ENCODE data around the gene SLC35A2. TPM values are rescaled to one million over a fixed set of nuclear protein-coding genes. Genes with fewer than 3 reads are reported as not detected.
"Not testable (repeated sequence)": the region's sequence is repeated elsewhere in the genome, so short reads cannot be mapped to it uniquely, and the experiment has no call there.

Gene SLC35A2
- total and polyA plus RNA-seq, 12 donors, result 6.4 to 27.7 (median 12.4) TPM

DNA sequence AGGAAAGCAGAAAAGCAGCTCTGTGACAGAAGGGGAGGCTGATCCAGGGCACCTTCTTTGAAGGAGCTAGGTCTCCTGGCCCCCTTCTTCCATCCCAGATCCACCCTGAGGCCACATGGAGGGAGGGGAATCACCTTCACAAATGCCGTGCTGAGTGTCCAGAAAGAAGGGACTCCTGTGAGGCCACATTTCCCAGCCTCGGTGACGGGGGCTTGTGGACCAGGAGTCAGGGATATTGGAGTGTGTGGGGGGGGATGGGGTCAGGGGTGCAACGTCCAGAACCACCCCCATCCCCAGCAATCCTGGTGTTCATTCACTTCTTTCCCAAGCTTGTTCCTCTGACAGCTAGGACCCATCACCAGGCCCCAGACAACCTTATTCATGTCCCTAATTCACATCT, 18.6 kb downstream of the SLC35A2 start:
- Histone ChIP-seq H3K36me3 (peaks cover 0 to 25% (median 0%) of the 10 kb centered on the region in 9 donors), H3K27ac (no peak overlapping the region), H3K9me3 (peaks cover 0 to 12% (median 0%) of the 10 kb centered on the region in 11 donors), H3K27me3 (no peaks in the 10 kb centered on the region), H3K4me1 (peaks cover 0 to 18% (median 5%) of the 10 kb centered on the region in 9 donors), H3K4me3 (no peak overlapping the region)
- DNase-seq (no peak), ATAC-seq (no peak)
- intact Hi-C loops (cut with DNase I), result loop anchor here in 1 of 10 donors (10.0 kb wide), 1 partner anchor 248 kb away; no protein-coding TSS in a partner anchor
- WGBS, 2 donors, result 79 to 95% methylated on average over 3 to 4 of the region's 4 CpGs
- TF ChIP-seq, protein P1, sequence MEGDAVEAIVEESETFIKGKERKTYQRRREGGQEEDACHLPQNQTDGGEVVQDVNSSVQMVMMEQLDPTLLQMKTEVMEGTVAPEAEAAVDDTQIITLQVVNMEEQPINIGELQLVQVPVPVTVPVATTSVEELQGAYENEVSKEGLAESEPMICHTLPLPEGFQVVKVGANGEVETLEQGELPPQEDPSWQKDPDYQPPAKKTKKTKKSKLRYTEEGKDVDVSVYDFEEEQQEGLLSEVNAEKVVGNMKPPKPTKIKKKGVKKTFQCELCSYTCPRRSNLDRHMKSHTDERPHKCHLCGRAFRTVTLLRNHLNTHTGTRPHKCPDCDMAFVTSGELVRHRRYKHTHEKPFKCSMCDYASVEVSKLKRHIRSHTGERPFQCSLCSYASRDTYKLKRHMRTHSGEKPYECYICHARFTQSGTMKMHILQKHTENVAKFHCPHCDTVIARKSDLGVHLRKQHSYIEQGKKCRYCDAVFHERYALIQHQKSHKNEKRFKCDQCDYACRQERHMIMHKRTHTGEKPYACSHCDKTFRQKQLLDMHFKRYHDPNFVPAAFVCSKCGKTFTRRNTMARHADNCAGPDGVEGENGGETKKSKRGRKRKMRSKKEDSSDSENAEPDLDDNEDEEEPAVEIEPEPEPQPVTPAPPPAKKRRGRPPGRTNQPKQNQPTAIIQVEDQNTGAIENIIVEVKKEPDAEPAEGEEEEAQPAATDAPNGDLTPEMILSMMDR (IDR thresholded peaks at IDR 0.05), result no peak

DNA sequence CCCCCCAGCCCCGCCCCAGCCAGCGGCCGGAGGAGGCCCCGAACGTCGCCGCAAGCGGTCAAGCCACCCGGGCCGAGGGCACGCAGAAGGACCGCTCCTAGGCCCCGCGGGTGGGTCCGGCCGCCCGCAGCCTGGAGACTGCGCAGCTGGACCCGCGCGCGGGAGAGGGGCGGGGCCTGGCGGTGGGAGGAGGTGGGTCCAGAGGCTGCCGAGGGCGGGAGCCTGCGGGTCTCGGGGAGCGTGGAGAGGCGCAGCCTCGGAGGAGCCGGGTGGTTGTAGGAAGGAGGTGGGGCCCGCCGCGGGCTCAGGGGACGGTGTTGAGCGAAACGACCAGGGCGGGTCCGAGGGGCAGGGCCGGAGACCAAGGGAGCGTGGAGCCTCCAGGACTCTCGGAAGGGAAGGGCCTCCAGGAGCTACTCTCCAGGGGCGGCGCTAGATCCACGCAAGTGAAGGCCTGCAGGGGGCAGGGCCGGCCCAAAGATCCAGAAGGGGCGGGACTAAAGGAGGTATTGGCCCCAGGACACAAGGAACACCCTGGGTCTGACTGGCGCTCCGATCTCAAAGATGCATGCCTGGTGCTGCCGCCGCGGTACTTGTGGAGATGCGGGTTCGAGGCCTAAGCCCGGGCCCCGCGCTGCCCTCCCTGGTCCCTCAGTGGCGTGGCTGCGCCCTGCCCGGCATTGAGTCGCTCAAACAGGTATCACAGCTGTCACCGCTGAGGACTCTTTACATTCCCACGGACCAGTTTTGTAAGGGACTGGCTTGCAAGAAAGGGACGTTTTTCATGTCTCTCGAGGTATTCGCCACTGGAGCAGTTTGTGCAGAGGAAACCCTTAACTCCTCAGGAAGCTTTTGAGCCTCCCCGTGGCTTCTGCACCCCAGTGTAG, 19.8 kb downstream of the SLC35A2 start:
- Histone ChIP-seq H3K27ac (peak overlapping the region in 9 of 10 donors; percentile 4 to 76 (median 55)), H3K4me1 (peaks cover 0 to 17% (median 5%) of the 10 kb centered on the region in 9 donors), H3K4me3 (peak overlapping the region; percentile 51 to 76 (median 63)), H3K9me3 (no peaks in the 10 kb centered on the region), H3K27me3 (no peaks in the 10 kb centered on the region), H3K36me3 (peaks cover 0 to 25% (median 0%) of the 10 kb centered on the region in 9 donors)
- WGBS, 2 donors, result 3% methylated on average over 50 to 67 of the region's 68 CpGs
- TF ChIP-seq, protein P1 (IDR thresholded peaks at IDR 0.05), result peak; percentile 7 to 69 (median 50)
- peak; percentile 79 to 83 for DNase-seq
- ATAC-seq, result peak; percentile 94 to 97 (median 95)
- intact Hi-C loops (cut with DNase I), result loop anchor here in 1 of 10 donors (10.0 kb wide), 1 partner anchor 247 kb away; no protein-coding TSS in a partner anchor

DNA sequence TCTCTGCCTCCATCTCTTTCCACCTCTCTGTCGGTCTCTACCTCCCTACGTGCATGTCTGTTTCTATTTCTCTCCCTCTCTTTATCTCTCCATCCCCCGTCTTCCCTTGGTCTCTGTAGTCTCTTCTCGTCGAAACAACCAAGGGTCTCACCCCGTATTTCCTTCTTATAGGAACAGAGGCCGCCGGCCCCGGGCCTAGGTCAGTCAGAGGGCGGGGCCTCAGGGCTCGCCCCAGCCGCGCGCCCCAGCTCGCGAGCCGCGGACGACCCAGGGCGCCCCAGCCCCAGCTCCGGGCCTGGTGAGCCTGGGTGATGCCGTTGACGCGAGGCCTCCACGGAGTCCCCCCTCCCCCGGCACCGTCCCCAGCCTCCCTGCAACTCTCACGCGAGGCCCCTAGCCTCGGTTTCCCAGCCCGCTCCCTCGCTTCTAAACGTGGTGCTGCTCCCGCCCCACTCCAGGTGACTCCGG, 20.5 kb downstream of the SLC35A2 start:
- 1 to 2% methylated on average over 29 to 34 of the region's 35 CpGs for WGBS, 2 donors
- TF ChIP-seq, protein P1 (IDR thresholded peaks at IDR 0.05), result no peak
- Histone ChIP-seq H3K4me3 (peak overlapping the region; percentile 51 to 76 (median 63)), H3K4me1 (peaks cover 0 to 12% (median 5%) of the 10 kb centered on the region in 9 donors), H3K9me3 (no peaks in the 10 kb centered on the region), H3K27me3 (no peaks in the 10 kb centered on the region), H3K36me3 (peaks cover 0 to 25% (median 0%) of the 10 kb centered on the region in 9 donors), H3K27ac (peak overlapping the region in 9 of 10 donors; percentile 4 to 76 (median 55))
- DNase-seq (no peak), ATAC-seq (peak; percentile 23 to 54 (median 36))
- intact Hi-C loops (cut with DNase I), result loop anchor here in 1 of 10 donors (10.0 kb wide), 1 partner anchor 246 kb away; no protein-coding TSS in a partner anchor

DNA sequence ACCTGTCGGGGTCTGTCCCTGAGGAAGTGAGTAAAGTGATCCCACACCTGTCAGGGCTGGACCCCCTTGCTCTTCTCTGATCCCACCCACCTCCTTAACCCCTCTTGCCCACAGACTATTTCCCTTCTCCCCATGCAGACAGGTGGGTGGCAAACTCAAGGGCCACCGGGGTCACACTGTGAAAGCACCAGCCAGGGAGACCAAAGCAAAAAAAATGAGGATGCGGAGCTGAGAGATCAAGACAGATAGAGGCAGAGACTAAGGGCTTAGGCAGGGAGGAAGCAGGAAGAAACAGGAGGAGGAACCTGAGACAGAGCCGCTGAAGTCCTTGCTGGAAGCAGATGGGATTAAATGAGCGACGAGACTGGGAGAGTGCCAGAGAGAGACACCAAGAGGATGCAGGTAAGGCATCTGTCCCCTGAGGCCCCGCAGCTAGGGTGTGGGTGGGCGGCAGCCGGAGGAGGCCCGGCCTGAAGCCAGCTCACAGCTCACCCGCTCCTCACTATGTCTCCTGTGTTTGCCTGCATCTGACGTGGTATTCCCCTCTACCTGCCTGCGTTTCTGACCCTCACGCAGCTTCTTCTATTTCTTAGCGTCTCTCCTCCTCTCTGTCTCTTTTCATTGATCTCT, 21.0 kb downstream of the SLC35A2 start:
- Histone ChIP-seq H3K27ac (peak overlapping the region in 3 of 10 donors; percentile 60 to 74 (median 67)), H3K27me3 (no peaks in the 10 kb centered on the region), H3K4me3 (peak overlapping the region in 9 of 10 donors; percentile 51 to 73 (median 62)), H3K36me3 (peaks cover 0 to 25% (median 0%) of the 10 kb centered on the region in 9 donors), H3K9me3 (no peaks in the 10 kb centered on the region), H3K4me1 (peaks cover 0 to 12% (median 5%) of the 10 kb centered on the region in 9 donors)
- WGBS, 2 donors, result 36 to 41% methylated on average over 13 to 15 of the region's 15 CpGs
- DNase-seq (no peak), ATAC-seq (no peak)
- intact Hi-C loops (cut with DNase I), result loop anchor here in 1 of 10 donors (10.0 kb wide), 1 partner anchor 246 kb away; no protein-coding TSS in a partner anchor
- TF ChIP-seq, protein P1 (IDR thresholded peaks at IDR 0.05), result no peak

GRCh38 chrX:48886586-48886985, 24.9 kb downstream of the SLC35A2 start:
- H3K27ac ChIP-seq; ATAC-seq; H3K4me3 ChIP-seq; H3K9me3 ChIP-seq; H3K27me3 ChIP-seq; DNase-seq; H3K4me1 ChIP-seq; intact Hi-C loops (cut with DNase I); H3K36me3 ChIP-seq: not testable (repeated sequence)
- 82 to 88% methylated on average over 5 of the region's 5 CpGs for WGBS, 2 donors

Data from heart right ventricle (tissue), 16 donors.